GM18507 (cell line): ENCODE measurements around the gene MECP2.
A peak's percentile ranks its signal among the peaks of the same experiment; 100 is the strongest.

Source experiments
- DNase-seq: peaks from one replicate; pipeline ENCODE4 v3.0.0; 2011; ENCODE audit warnings: low read depth; ENCODE audit not compliant: insufficient read length; ENCODE audit errors: extremely low spot score
- FAIRE-seq: peaks from 2 replicates; lab custom pipeline; 2011; peaks lifted over from hg19 to GRCh38; lab: Jason Lieb, UNC

MECP2 gene

GRCh38 chrX:154068560-154068959 lies 29.0 kb downstream of the MECP2 start:
- FAIRE-seq (no peak), DNase-seq (no peak)

GRCh38 chrX:154064637-154065435 lies 32.7 kb downstream of the MECP2 start:
- DNase-seq (no peak), FAIRE-seq (no peak)

GRCh38 chrX:154063234-154063633 lies 34.3 kb downstream of the MECP2 start:
- no peak for FAIRE-seq

GRCh38 chrX:154061801-154062200 lies 35.7 kb downstream of the MECP2 start:
- DNase-seq (no peak), FAIRE-seq (no peak)

More at GRCh38 chrX:154063234-154063633, 34.3 kb downstream of the MECP2 start:
- DNase-seq: no peak

GRCh38 chrX:154059729-154060245 lies 37.7 kb downstream of the MECP2 start:
- FAIRE-seq: peak; percentile 21
- no peak for DNase-seq

GRCh38 chrX:154059231-154059630 lies 38.3 kb downstream of the MECP2 start:
- peak; percentile 36 for FAIRE-seq
- no peak for DNase-seq

- no peak for DNase-seq
- no peak for FAIRE-seq
Measured at GRCh38 chrX:154058214-154058997, 39.1 kb downstream of the MECP2 start.

- FAIRE-seq (no peak), DNase-seq (no peak)
Measured at GRCh38 chrX:154057791-154058190, 39.7 kb downstream of the MECP2 start.

DNA sequence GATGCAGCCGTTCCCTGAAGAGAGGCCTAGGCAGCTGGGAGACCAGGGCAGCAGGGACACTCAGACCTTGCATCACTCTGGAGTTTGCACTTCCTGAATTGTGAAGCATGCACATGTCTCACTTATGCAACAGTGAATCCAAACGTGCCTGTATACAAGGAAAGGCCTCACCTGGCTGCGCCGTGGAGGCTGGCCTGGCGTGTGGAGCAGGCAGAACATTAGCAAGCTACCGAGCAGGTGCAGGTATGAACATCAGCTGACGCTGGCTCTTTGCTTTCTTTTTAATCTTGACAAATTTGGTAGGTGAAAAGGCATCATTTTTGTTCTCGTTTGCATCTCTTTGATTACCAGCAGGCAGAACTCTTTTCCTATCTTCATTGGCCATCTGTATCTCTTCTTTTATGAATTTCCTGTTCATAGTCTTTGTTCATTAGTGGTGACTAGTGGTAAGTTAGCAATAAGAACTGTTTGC lies 40.7 kb downstream of the MECP2 start:
- FAIRE-seq (no peak), DNase-seq (no peak)

GRCh38 chrX:154051201-154051810 lies 46.2 kb downstream of the MECP2 start:
- DNase-seq: no peak
- FAIRE-seq: peak; percentile 64

DNA sequence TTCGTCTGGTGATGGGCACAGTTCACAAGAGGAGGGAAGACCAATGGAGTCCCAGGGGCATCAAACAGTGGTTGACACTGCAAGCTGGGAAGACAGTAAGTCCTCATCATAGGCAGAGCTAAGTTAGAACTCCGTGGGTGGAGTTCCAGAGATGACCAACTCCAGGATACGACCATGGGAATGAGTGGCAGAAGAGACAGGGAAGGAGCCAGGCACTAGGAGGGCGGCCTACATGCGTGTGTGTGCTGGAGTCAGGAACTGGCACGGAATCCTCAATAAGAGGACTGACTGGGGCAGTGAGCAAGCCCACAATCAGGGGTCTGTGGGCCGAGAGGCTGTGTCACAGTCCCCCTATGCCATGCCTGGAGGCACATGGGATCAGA lies 47.4 kb downstream of the MECP2 start:
- DNase-seq (no peak), FAIRE-seq (no peak)

- DNase-seq (no peak), FAIRE-seq (no peak)
Measured at GRCh38 chrX:154049209-154050112, 48.1 kb downstream of the MECP2 start.

- FAIRE-seq (no peak), DNase-seq (no peak)
Measured at GRCh38 chrX:154048398-154048797, 49.1 kb downstream of the MECP2 start.

- no peak for FAIRE-seq
- DNase-seq: no peak
Measured at GRCh38 chrX:154046940-154047610, 50.4 kb downstream of the MECP2 start.

GRCh38 chrX:154046031-154046781 lies 51.3 kb downstream of the MECP2 start:
- DNase-seq: no peak
- FAIRE-seq: no peak

- FAIRE-seq (no peak), DNase-seq (no peak)
Measured at GRCh38 chrX:154044091-154044490, 53.4 kb downstream of the MECP2 start.

- DNase-seq (no peak), FAIRE-seq (no peak)
Measured at GRCh38 chrX:154043003-154043763, 54.3 kb downstream of the MECP2 start.
